ENCODE data around the gene CLEC5A. TPM values are rescaled to one million over a fixed set of nuclear protein-coding genes. Genes with fewer than 3 reads are reported as not detected.

CLEC5A gene
- total RNA-seq, 4 donors from 2014 or later = 0.34 TPM; not detected in 3

DNA sequence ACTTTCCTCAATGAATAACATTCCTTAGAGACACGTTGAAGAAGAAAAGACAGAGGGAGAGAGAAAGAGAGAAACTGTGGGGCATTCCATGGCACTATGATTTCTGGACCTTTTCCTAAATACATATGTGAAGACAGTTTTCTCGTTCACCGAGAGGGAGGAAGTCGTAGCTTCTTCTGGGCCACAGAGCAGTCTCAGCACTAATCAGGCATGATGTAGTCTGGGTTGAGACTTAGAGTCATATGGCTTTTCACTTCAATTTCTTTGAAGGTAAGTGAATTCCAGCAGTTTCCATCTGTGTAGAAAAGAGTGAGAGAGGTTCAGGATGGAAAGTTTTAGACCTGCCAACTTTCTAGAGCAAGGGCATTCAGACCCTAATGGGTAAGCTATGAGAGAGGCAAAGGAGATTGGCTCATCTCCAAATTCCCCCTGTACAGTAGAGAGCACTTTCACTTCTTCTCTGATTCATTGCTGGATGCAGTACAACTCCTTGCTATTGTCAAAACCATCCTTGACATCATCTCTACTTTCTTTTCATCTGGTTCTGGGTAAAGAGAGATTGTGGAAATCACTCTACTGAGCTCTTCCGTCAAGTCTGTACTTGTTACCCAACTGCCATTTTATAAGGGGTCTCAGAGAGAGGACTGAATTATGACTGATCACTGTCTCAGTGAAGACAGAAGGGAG, 62.1 kb downstream of the CLEC5A start:
- TF ChIP-seq CTCF (IDR thresholded peaks at IDR 0.05; ENCODE audit: low read depth) = no peak

GRCh38 chr7:141880960-141881359, 65.8 kb downstream of the CLEC5A start:
- TF ChIP-seq CTCF (IDR thresholded peaks at IDR 0.05; ENCODE audit: low read depth) = no peak

GRCh38 chr7:141877365-141877764, 69.4 kb downstream of the CLEC5A start:
- TF ChIP-seq CTCF (IDR thresholded peaks at IDR 0.05; ENCODE audit: low read depth) = no peak

Other genes with a start within 250 kb of the CLEC5A start
- 10 to 100 TPM; 17.0 to 24.1 (median 19.1) TPM for gene DENND11, start 244.8 kb downstream of the CLEC5A start, total RNA-seq
- gene WEE2, start 238.6 kb downstream of the CLEC5A start, total RNA-seq = not detected
- 100 to 1,000 TPM in 1 of 4 donors, 10 to 100 TPM in 3; 71.8 to 123 (median 85.1) TPM for gene SSBP1, start 208.6 kb downstream of the CLEC5A start, total RNA-seq
- 1 to 10 TPM; 1.1 to 5.7 (median 2.1) TPM for gene TAS2R3, start 182.9 kb downstream of the CLEC5A start, total RNA-seq
- 1 to 10 TPM in 3 of 4 donors, under 1 TPM in 1; 0.51 to 3.8 (median 2.1) TPM for gene TAS2R4, start 170.3 kb downstream of the CLEC5A start, total RNA-seq
- 1 to 10 TPM; 2.0 to 4.1 (median 3.4) TPM for gene TAS2R5, start 156.8 kb downstream of the CLEC5A start, total RNA-seq
- gene PRSS37, start 105.5 kb downstream of the CLEC5A start, total RNA-seq = not detected
- not detected for gene OR9A4, start 30.6 kb downstream of the CLEC5A start, total RNA-seq
- not detected for gene TAS2R38, start 26.8 kb upstream of the CLEC5A start, total RNA-seq
- gene MGAM, start 48.9 kb upstream of the CLEC5A start, total RNA-seq = 1 to 10 TPM in 1 of 4 donors, under 1 TPM in 3; 0.17 to 5.2 (median 0.49) TPM
- under 1 TPM in 3 of 4 donors, not detected in 1; 0.16 to 0.51 (median 0.38) TPM for gene MGAM2, start 164.7 kb upstream of the CLEC5A start, total RNA-seq

Measured in subcutaneous adipose tissue (tissue), 4 donors.